ENCODE measurements around the gene PRKG2.

- TF ChIP-seq POLR2A (IDR thresholded peaks at IDR 0.05; ENCODE audit: low read length): no peak
- TF ChIP-seq GATA1 (IDR thresholded peaks at IDR 0.05; ENCODE audit: low read depth, low read length): no peak
These were observed 174.9 kb downstream of the PRKG2 start for GRCh38 chr4:81040012-81040659.
